Kidney epithelial cell (primary cell): ENCODE data around the gene STK17A. TPM values are rescaled to one million over a fixed set of nuclear protein-coding genes. Genes with fewer than 3 reads are reported as not detected.

Experiments used
- DNase-seq: peaks from one replicate; pipeline ENCODE4 v3.0.0-alpha.2; 2010; ENCODE audit warnings: low read depth
- H3K27me3 ChIP-seq: 2 replicates; pipeline ENCODE4 v1.6.0; 2011; ENCODE audit warnings: low read length; ENCODE audit not compliant: control insufficient read depth, insufficient read depth
- H3K36me3 ChIP-seq: 2 replicates; pipeline ENCODE4 v1.5.1; 2011; ENCODE audit warnings: low read length; ENCODE audit not compliant: control insufficient read depth, insufficient read depth
- H3K4me3 ChIP-seq: 2 replicates; pipeline ENCODE4 v1.5.1; 2011; ENCODE audit warnings: low read depth, mild to moderate bottlenecking, control low read depth, low read length
- total RNA-seq: library from RNA; depleted of rRNA; stranded (reverse); fragments of >200 nt; gene quantifications from 2 replicates; pipeline ENCODE4 v1.2.3, GENCODE V29; 2015
- TF ChIP-seq, protein P1 (sequence below): IDR thresholded peaks from 2 replicates; pipeline ENCODE4 v1.5.1; 2011; ENCODE audit warnings: mild to moderate bottlenecking, moderate library complexity, low read length, control low read depth, inconsistent platforms; ENCODE audit not compliant: insufficient read depth, poor library complexity, severe bottlenecking

Gene STK17A
- total RNA-seq, 1 donor from 2014 or later = 12.8 TPM

DNA sequence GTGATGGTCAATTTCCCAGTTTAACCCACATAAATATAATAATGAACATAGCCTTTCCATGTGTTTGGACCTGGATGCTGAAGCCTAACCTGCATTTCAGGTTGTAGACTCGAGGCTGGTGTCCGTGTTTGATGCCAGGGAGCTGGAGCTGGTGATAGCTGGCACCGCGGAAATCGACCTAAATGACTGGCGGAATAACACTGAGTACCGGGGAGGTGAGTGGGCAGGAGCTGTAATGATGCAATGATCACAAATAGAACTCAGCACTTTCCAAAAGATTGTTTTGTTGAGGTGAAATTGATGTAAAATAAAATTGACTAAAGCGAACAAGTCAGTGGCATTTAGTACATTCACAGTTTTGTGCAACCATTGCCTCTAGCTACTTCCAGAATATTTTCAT is 30.8 kb upstream of the STK17A start:
- TF ChIP-seq, protein P1, sequence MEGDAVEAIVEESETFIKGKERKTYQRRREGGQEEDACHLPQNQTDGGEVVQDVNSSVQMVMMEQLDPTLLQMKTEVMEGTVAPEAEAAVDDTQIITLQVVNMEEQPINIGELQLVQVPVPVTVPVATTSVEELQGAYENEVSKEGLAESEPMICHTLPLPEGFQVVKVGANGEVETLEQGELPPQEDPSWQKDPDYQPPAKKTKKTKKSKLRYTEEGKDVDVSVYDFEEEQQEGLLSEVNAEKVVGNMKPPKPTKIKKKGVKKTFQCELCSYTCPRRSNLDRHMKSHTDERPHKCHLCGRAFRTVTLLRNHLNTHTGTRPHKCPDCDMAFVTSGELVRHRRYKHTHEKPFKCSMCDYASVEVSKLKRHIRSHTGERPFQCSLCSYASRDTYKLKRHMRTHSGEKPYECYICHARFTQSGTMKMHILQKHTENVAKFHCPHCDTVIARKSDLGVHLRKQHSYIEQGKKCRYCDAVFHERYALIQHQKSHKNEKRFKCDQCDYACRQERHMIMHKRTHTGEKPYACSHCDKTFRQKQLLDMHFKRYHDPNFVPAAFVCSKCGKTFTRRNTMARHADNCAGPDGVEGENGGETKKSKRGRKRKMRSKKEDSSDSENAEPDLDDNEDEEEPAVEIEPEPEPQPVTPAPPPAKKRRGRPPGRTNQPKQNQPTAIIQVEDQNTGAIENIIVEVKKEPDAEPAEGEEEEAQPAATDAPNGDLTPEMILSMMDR = no peak
- Histone ChIP-seq H3K36me3 (no peaks in the 10 kb centered on the region), H3K27me3 (no peaks in the 10 kb centered on the region), H3K4me3 (no peak overlapping the region)
- no peak for DNase-seq

DNA sequence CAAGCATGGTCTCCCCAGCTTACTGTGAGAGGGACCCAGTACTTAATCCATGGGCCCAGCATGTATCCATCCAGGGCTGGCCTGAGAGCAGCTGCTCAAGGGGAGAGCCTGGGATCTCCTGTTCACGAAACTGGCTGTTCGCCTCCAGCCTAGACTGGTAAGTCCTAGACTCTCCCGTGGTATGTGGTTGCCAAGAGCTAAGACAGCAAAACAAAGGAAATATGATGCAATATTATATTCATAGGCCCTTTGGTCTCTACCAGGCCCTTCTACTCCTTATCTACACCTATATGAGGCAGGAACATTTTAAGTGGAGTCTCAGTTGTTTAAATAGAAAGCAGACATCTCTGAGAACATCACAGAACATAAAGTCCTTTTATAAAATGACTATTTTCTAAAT is 28.9 kb upstream of the STK17A start:
- DNase-seq = no peak
- Histone ChIP-seq H3K36me3 (no peaks in the 10 kb centered on the region), H3K27me3 (no peaks in the 10 kb centered on the region), H3K4me3 (no peak overlapping the region)
- TF ChIP-seq, protein P1 = no peak

DNA sequence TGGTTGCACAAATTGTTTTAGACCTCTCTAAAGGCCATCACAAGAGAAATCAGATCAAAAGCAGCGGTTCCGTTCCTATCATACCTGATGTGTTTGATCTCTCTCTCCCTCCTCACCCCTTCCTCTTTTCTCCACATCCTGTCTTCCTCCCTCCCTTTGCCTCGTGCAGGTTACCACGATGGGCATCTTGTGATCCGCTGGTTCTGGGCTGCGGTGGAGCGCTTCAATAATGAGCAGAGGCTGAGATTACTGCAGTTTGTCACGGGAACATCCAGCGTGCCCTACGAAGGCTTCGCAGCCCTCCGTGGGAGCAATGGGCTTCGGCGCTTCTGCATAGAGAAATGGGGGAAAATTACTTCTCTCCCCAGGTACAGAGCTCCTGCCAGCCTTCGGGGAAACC is 28.5 kb upstream of the STK17A start:
- Histone ChIP-seq H3K27me3 (no peaks in the 10 kb centered on the region), H3K36me3 (no peaks in the 10 kb centered on the region), H3K4me3 (no peak overlapping the region)
- TF ChIP-seq, protein P1 = no peak
- no peak for DNase-seq

DNA sequence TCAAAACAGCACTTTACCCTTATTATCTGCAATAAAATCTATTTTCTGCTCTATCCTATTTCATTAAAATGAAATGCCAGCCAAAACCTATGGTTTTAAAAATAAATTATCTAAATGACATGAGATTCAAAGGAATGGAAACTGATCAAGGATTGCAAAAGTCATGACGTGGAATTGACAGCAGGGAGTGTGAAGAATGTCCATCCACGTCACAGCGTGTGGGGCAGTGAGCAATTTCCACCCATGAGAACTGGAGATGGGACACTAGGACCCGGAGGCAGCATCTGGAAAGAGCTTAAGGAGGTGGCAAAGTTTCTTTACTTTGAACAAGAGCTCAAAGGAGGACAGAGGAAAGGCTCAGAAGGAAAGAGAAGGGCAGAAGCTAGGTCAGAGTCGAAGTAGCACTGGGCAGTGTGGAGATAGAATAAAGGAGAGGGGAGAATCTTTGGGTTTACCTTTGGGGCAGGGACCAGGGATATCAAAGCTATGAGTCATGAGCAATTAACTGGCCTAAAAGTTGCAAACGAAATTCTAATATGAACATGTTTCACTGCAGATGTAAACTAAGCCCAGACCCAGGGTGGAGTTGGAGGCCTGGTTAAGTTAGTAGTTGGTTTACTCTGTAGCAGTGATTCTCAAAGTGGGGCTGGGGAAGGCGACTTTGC is 24.9 kb upstream of the STK17A start:
- H3K4me3 ChIP-seq = no peak overlapping the region
- no peaks in the 10 kb centered on the region for H3K27me3 ChIP-seq
- TF ChIP-seq, protein P1 = no peak
- no peak for DNase-seq
- no peaks in the 10 kb centered on the region for H3K36me3 ChIP-seq

DNA sequence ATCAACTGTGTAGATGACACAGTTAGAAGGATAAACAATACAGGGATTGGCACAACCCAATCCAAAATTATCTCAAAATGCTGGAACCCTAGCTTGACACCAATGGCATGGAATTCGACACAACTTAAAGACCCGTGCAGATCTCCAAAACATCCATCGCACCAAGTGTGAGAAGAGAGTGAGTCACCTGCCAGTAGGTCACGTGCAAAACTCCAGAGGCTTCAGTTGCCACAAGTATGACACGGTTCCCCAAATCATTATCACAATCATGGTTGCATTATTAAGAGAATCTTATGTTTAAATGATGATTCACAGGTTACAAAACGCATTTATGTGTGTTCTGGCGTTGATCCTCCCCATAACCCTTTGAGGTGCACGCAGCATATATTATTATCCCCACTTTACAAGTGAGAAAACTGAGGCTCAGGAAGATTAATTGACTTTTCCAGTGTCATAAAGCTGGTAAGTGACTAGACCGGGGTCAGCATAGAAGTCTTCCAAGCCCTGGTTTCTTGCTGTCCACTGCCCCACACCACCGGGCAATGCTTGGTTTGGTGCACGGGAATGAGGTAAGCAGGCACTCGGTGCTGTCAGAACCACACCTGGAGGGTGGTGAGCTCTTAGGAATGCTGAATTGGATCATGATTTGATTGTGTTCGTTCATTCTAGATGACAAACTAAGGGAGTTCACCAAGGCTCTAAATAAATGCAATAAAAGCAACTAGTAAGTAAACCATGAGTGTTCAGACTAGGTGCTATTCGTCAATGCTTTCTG is 23.6 kb upstream of the STK17A start:
- DNase-seq = no peak
- no peak overlapping the region for H3K4me3 ChIP-seq
- TF ChIP-seq, protein P1 = no peak
- H3K36me3 ChIP-seq = no peaks in the 10 kb centered on the region
- H3K27me3 ChIP-seq = no peaks in the 10 kb centered on the region

DNA sequence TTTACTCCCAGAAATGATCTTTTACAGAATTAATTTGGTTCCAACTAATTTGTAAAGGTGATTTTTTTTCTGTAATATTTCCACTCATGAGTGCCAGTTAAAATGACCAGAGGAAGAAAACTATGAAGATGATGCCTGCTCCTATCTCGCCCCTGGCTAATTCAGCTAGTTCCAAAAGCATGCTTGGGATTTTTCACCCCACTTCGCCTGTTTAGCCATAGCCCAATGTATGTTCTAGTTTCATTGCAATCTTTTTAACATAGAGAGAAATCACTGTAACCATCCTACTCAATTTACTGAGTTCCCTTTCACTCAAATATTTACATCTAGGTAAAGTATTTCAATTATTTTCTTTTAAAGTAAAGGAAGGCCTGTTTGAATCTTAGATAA is 23.0 kb upstream of the STK17A start:
- no peak for DNase-seq
- Histone ChIP-seq H3K36me3 (no peaks in the 10 kb centered on the region), H3K27me3 (no peaks in the 10 kb centered on the region), H3K4me3 (no peak overlapping the region)
- TF ChIP-seq, protein P1 = no peak
